ENCODE data around the gene SORCS2.

DNA sequence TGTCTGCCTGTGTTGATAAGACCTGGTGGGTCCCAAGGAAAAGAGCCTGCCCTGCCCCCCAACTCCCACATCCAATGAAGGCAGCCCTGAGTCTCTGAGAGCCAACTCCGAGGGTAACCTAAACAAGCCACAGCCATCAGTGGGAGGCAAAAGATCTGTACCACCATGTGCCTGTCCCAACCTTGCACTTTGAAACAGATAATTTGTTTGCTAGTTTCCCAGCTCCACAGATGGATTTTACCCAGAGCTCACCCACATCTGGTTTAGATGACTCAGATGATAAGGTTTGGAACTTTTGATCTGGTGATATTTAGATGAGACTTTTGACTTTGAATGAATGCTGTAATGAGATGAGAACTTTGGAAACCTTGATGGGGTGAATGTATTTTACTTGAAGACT lies 488.4 kb downstream of the SORCS2 start:
- TF ChIP-seq, protein P1, sequence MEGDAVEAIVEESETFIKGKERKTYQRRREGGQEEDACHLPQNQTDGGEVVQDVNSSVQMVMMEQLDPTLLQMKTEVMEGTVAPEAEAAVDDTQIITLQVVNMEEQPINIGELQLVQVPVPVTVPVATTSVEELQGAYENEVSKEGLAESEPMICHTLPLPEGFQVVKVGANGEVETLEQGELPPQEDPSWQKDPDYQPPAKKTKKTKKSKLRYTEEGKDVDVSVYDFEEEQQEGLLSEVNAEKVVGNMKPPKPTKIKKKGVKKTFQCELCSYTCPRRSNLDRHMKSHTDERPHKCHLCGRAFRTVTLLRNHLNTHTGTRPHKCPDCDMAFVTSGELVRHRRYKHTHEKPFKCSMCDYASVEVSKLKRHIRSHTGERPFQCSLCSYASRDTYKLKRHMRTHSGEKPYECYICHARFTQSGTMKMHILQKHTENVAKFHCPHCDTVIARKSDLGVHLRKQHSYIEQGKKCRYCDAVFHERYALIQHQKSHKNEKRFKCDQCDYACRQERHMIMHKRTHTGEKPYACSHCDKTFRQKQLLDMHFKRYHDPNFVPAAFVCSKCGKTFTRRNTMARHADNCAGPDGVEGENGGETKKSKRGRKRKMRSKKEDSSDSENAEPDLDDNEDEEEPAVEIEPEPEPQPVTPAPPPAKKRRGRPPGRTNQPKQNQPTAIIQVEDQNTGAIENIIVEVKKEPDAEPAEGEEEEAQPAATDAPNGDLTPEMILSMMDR (IDR thresholded peaks at IDR 0.05 in 4 of 5, conservative IDR thresholded peaks at IDR 0.05 in 1 of 5): no peak
- TF ChIP-seq POLR2A (IDR thresholded peaks at IDR 0.05): no peak

Measured in gastrocnemius medialis (tissue), 4 donors.